Kidney (tissue), 14 donors: ENCODE results near the gene PMEPA1. TPM values are rescaled to one million over a fixed set of nuclear protein-coding genes. Genes with fewer than 3 reads are reported as not detected.
A peak's percentile ranks its signal among the peaks of the same experiment; 100 is the strongest.

Source experiments
- DNase-seq, 5 donors: peaks; one replicate each; pipeline ENCODE4 v3.0.0-alpha.2; 2013 to 2020
- FAIRE-seq: peaks from 2 replicates; lab custom pipeline; 2012; peaks lifted over from hg19 to GRCh38; lab: Jason Lieb, UNC
- H3K27ac ChIP-seq, 2 donors: one replicate each; pipeline ENCODE4 v1.7.0; 2013; ENCODE audit warnings: low read depth in 2 of 2, low read length in 2 of 2, inconsistent platforms in 1 of 2
- H3K27me3 ChIP-seq: one replicate; pipeline ENCODE4 v1.7.1; 2013; ENCODE audit warnings: low read length, inconsistent platforms; ENCODE audit not compliant: control insufficient read depth, insufficient read depth
- H3K36me3 ChIP-seq, 3 donors: one replicate each; pipeline versions ENCODE4 v1.7.0 to v1.7.1; 2013; ENCODE audit warnings: low read length in 3 of 3, control low read depth in 1 of 3, inconsistent platforms in 1 of 3; ENCODE audit not compliant: insufficient read depth in 3 of 3, control insufficient read depth in 2 of 3
- H3K4me1 ChIP-seq, 3 donors: one replicate each; pipeline versions ENCODE4 v1.7.0 to v1.7.1; 2013; ENCODE audit warnings: low read length in 3 of 3, inconsistent platforms in 1 of 3, low read depth in 1 of 3; ENCODE audit not compliant: control insufficient read depth in 2 of 3, insufficient read depth in 2 of 3
- H3K4me3 ChIP-seq, 3 donors: one replicate each; pipeline versions ENCODE4 v1.7.0 to v1.8.1; 2013; ENCODE audit warnings: low read length in 3 of 3, control low read depth in 1 of 3, inconsistent platforms in 1 of 3
- H3K9ac ChIP-seq, 3 donors: one replicate each; pipeline versions ENCODE4 v1.7.0 to v1.7.1; 2013; ENCODE audit warnings: low read length in 3 of 3, control low read depth in 1 of 3, inconsistent platforms in 1 of 3
- H3K9me3 ChIP-seq, 3 donors: one replicate each; pipeline versions ENCODE4 v1.7.0 to v1.7.1; 2013; ENCODE audit warnings: low read length in 3 of 3, control low read depth in 1 of 3, inconsistent platforms in 1 of 3; ENCODE audit not compliant: control insufficient read depth in 2 of 3, insufficient read depth in 1 of 3
- intact Hi-C: fragments of 100-400 bp; cut with DNase I; formaldehyde crosslinking; loops from one replicate; pipeline ENCODE4 v1.11.1; 2022
- polyA plus RNA-seq: library from polyadenylated mRNA; stranded (reverse); fragments of 350-450 nt; fragmentation: Illumina TruSeq; extraction: RNeasy Lipid Tissue Mini Kit (QIAGEN cat#74804); gene quantifications from one replicate; pipeline ENCODE4 v1.2.3, GENCODE V29; 2014; ENCODE audit warnings: low read depth, low replicate concordance; ENCODE audit not compliant: insufficient read depth
- total RNA-seq: library from RNA; stranded (reverse); fragmentation: NEBNext Ultra II Directional; extraction: Animal tissue kit (Norgen Biotek cat#: 25700); gene quantifications from one replicate; pipeline ENCODE4 v1.2.1, GENCODE V29; 2021
- TF ChIP-seq, protein P1 (sequence below): IDR thresholded peaks from 3 replicates; pipeline ENCODE4 v1.5.1; 2012; ENCODE audit warnings: mild to moderate bottlenecking, moderate library complexity, borderline replicate concordance; ENCODE audit not compliant: insufficient read depth; ENCODE audit errors: extremely low read depth
- donor health status: control.
- donor health status: control.
- donor health status: control.
- donor health status: control.
- donor health status: control.
- donor health status: DM: yes; HTN: yes; CAD: no.
- donor health status: Normal renal cell carcinoma (clear cell type).

Gene PMEPA1
- total and polyA plus RNA-seq, 2 donors from 2014 or later, result 12.9 to 30.4 TPM

DNA sequence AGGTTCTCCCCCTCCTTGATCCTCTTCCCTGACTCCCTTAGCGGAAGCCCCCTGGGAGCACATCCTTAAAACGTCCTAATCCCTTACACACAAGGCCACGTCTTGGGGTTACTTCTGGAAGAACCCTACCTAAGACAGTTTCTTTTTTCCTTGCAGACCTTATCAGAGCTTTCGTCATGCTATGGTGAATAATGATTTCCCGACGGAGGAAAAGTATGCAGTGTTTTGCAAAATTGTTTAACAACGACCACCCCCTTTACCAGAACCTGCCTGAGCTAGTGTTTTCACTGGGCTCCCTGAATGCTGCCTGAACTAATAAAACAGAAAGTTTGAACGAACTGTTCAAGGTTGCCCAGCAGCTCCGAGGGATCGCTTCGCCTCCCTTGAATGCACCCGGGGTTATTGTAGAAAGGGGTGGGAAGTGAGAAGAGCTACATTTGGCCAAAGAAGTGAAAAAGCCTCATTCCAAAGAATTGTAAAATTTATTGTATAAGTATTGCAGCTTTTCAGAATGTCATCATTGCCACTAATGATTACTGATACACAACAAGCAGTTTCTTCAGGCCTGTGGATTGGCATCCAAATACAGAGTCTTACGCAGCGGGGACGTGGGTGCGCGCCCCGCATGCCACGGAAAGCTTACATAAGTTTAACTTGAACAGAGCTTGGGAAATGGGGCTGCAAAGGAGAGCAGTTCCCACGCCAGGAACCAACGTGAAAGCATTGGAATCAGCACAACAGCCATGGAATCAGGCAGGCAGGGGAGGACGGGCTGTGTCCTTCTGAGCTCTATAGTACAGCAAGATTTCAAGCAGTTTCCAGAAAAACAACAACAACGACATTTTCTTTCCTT lies 61.7 kb downstream of the PMEPA1 start:
- DNase-seq, result peak in 2 of 5 donors; percentile 3 to 43

DNA sequence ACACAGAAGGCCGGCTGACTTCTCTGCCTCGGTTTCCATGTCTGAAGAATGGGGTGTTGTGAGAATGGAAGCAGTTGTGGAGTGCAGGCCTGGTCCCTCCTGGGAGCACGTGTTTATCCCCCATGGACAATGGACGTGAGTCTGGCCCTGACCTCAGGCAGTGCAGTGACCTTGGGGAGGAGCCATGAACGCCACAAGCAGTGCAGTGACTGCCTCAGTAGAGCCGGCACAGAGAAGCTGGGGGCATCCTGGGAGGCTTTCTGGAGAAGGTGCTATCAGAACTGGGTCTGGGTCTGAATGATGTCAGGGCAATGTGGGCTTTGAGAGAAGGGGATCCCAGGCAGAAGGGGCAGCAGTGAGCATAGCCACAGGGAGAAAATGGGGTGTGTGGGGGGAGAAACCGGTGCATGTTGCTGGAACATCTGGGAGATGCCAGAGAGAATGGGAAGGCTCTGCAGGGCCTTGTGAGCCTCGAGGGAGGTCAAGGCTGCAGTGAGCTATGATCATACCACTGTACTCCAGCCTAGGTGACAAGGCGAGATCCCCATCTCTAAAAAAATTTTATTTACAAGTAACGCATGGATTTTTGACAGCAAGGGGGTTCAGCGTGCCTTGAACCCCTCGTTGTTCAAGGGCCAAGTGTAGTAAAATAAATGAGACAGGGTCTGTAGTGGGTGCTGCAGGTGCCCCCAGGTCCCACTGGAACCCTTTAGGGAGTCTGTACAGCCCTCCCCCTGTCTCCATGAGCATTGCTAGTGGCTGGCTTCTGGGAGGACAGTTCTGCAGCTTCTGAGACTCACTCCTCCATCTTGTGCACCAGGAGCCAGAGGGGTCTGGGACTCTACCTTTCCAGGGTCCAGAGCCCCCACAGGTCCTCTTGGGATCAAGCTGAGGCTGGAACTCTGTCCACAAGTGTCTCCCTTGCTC lies 62.5 kb downstream of the PMEPA1 start:
- H3K9me3 ChIP-seq, result no peaks in the 10 kb centered on the region
- H3K4me1 ChIP-seq, result no peaks in the 10 kb centered on the region
- TF ChIP-seq, protein P1, sequence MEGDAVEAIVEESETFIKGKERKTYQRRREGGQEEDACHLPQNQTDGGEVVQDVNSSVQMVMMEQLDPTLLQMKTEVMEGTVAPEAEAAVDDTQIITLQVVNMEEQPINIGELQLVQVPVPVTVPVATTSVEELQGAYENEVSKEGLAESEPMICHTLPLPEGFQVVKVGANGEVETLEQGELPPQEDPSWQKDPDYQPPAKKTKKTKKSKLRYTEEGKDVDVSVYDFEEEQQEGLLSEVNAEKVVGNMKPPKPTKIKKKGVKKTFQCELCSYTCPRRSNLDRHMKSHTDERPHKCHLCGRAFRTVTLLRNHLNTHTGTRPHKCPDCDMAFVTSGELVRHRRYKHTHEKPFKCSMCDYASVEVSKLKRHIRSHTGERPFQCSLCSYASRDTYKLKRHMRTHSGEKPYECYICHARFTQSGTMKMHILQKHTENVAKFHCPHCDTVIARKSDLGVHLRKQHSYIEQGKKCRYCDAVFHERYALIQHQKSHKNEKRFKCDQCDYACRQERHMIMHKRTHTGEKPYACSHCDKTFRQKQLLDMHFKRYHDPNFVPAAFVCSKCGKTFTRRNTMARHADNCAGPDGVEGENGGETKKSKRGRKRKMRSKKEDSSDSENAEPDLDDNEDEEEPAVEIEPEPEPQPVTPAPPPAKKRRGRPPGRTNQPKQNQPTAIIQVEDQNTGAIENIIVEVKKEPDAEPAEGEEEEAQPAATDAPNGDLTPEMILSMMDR, result no peak
- DNase-seq (peak in 1 of 5 donors; percentile 56), FAIRE-seq (no peak)
- intact Hi-C loops, result no loop called here
- H3K27ac ChIP-seq, result no peak overlapping the region
- H3K27me3 ChIP-seq, result no peaks in the 10 kb centered on the region
- H3K4me3 ChIP-seq, result no peak overlapping the region
- H3K36me3 ChIP-seq, result peaks cover 0 to 2% (median 0%) of the 10 kb centered on the region in 3 donors
- no peak overlapping the region for H3K9ac ChIP-seq

More for the DNA sequence above, 61.7 kb downstream of the PMEPA1 start:
- H3K4me1 ChIP-seq, result no peaks in the 10 kb centered on the region
- no peaks in the 10 kb centered on the region for H3K27me3 ChIP-seq
- intact Hi-C loops, result no loop called here
- H3K27ac ChIP-seq, result no peak overlapping the region
- no peak overlapping the region for H3K4me3 ChIP-seq
- H3K36me3 ChIP-seq, result peaks cover 0 to 2% (median 0%) of the 10 kb centered on the region in 3 donors
- TF ChIP-seq, protein P1, result no peak
- FAIRE-seq, result no peak
- no peaks in the 10 kb centered on the region for H3K9me3 ChIP-seq
- H3K9ac ChIP-seq, result no peak overlapping the region

DNA sequence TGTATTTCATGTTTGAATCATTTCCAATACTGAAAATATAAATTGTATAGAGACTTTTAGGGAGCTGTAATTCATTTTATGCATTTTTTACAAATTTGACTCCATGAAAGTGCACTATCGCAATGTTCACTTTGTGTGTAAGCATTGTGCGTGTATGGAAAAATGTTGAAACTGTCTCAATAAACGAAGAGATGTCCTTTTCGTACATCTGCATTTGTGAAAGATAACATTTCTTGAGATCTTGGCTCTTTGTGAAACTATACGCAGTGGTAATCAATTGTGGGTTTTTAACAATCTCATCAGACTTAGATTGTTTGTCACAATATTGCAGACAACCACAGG lies 70.9 kb downstream of the PMEPA1 start:
- Histone ChIP-seq H3K4me1 (no peaks in the 10 kb centered on the region), H3K27ac (no peak overlapping the region), H3K27me3 (no peaks in the 10 kb centered on the region), H3K9ac (no peak overlapping the region), H3K36me3 (no peaks in the 10 kb centered on the region), H3K9me3 (no peaks in the 10 kb centered on the region), H3K4me3 (no peak overlapping the region)
- TF ChIP-seq, protein P1, result no peak
- intact Hi-C loops, result no loop called here
- DNase-seq, result no peak
- FAIRE-seq, result no peak
